Suprapubic skin (tissue), 4 donors: ENCODE data around the gene PCED1B. TPM values are rescaled to one million over a fixed set of nuclear protein-coding genes. Genes with fewer than 3 reads are reported as not detected.

Source experiments
- DNase-seq, 2 donors: peaks; one replicate each; pipeline ENCODE4 v3.0.0-alpha.2; 2019; ENCODE audit warnings: low spot score in 2 of 2
- H3K27ac ChIP-seq: fragments of 200-600 bp; sonication (generic); one replicate; pipeline ENCODE4 v1.5.1; 2019
- H3K27me3 ChIP-seq: fragments of 200-600 bp; sonication (generic); one replicate; pipeline ENCODE4 v1.5.1; 2019
- H3K36me3 ChIP-seq: fragments of 200-600 bp; sonication (generic); one replicate; pipeline ENCODE4 v1.5.1; 2019
- H3K4me1 ChIP-seq: fragments of 200-600 bp; sonication (generic); one replicate; pipeline ENCODE4 v1.5.1; 2019
- H3K4me3 ChIP-seq: fragments of 200-600 bp; sonication (generic); one replicate; pipeline ENCODE4 v1.5.1; 2019; ENCODE audit warnings: mild to moderate bottlenecking
- H3K9me3 ChIP-seq: fragments of 200-600 bp; sonication (generic); one replicate; pipeline ENCODE4 v1.5.1; 2019
- CTCF ChIP-seq, 2 donors: fragments of 200-600 bp in 1 of 2; fragments of 450-650 bp in 1 of 2; sonication (generic) in 1 of 2; IDR thresholded peaks; one replicate each; pipeline ENCODE4 v1.5.1; 2016 to 2019; ENCODE audit warnings: antibody characterized with exemption in 2 of 2, mild to moderate bottlenecking in 1 of 2, moderate library complexity in 1 of 2
- EP300 ChIP-seq: sonication (generic); formaldehyde crosslinking; IDR thresholded peaks from one replicate; pipeline ENCODE4 v1.6.1; 2017; ENCODE audit warnings: antibody characterized with exemption
- POLR2A ChIP-seq, 2 donors: fragments of 450-650 bp; IDR thresholded peaks; one replicate each; pipeline ENCODE4 v1.6.1; 2017; ENCODE audit warnings: antibody characterized with exemption in 2 of 2, mild to moderate bottlenecking in 2 of 2, moderate library complexity in 2 of 2
- POLR2AphosphoS5 ChIP-seq, 3 donors: sonication (generic); formaldehyde crosslinking; IDR thresholded peaks; one replicate each; pipeline ENCODE4 v1.6.1; 2017; ENCODE audit warnings: antibody characterized with exemption in 3 of 3
- WGBS: methylation state at CpG from one replicate; pipeline ENCODE4 v1.1.5; 2018; 5-methylcytosine and 5-hydroxymethylcytosine counted together
- total RNA-seq, 4 donors: library from RNA; depleted of rRNA; stranded (reverse); fragments of >200 nt; gene quantifications; one replicate each; pipeline ENCODE4 v1.1.0, GENCODE V29; 2016

The PCED1B gene
- total RNA-seq, 4 donors from 2014 or later = 0.65 to 5.1 TPM; not detected in 2

GRCh38 chr12:47281667-47282171 lies 202.3 kb downstream of the PCED1B start:
- no peaks in the 10 kb centered on the region for H3K36me3 ChIP-seq
- no peak overlapping the region for H3K27ac ChIP-seq
- DNase-seq = no peak
- WGBS = 74% methylated on average over 4 of the region's 4 CpGs
- H3K27me3 ChIP-seq = no peaks in the 10 kb centered on the region
- H3K4me1 ChIP-seq = peaks cover 14% of the 10 kb centered on the region
- no peaks in the 10 kb centered on the region for H3K9me3 ChIP-seq
- no peak for TF ChIP-seq POLR2AphosphoS5 (IDR thresholded peaks at IDR 0.05)
- TF ChIP-seq POLR2A (IDR thresholded peaks at IDR 0.05) = no peak
- TF ChIP-seq CTCF (IDR thresholded peaks at IDR 0.05) = no peak
- TF ChIP-seq EP300 = no peak
- H3K4me3 ChIP-seq = no peak overlapping the region

- WGBS = 81% methylated on average over 4 of the region's 4 CpGs
- TF ChIP-seq EP300 (no peak), CTCF (IDR thresholded peaks at IDR 0.05) (no peak), POLR2AphosphoS5 (IDR thresholded peaks at IDR 0.05) (no peak), POLR2A (IDR thresholded peaks at IDR 0.05) (no peak)
- no peak overlapping the region for H3K4me3 ChIP-seq
- H3K27ac ChIP-seq = no peak overlapping the region
- no peaks in the 10 kb centered on the region for H3K27me3 ChIP-seq
- peaks cover 9% of the 10 kb centered on the region for H3K4me1 ChIP-seq
- H3K36me3 ChIP-seq = no peaks in the 10 kb centered on the region
- H3K9me3 ChIP-seq = no peaks in the 10 kb centered on the region
- DNase-seq = no peak
Observed at GRCh38 chr12:47282206-47282605, 202.8 kb downstream of the PCED1B start.

Other genes starting within 250 kb of the PCED1B start
- 1 to 10 TPM; 1.4 to 2.7 (median 2.3) TPM for gene AMIGO2, start 338 bp downstream of the PCED1B start, total RNA-seq